ENCODE data around the gene C1orf94.

DNA sequence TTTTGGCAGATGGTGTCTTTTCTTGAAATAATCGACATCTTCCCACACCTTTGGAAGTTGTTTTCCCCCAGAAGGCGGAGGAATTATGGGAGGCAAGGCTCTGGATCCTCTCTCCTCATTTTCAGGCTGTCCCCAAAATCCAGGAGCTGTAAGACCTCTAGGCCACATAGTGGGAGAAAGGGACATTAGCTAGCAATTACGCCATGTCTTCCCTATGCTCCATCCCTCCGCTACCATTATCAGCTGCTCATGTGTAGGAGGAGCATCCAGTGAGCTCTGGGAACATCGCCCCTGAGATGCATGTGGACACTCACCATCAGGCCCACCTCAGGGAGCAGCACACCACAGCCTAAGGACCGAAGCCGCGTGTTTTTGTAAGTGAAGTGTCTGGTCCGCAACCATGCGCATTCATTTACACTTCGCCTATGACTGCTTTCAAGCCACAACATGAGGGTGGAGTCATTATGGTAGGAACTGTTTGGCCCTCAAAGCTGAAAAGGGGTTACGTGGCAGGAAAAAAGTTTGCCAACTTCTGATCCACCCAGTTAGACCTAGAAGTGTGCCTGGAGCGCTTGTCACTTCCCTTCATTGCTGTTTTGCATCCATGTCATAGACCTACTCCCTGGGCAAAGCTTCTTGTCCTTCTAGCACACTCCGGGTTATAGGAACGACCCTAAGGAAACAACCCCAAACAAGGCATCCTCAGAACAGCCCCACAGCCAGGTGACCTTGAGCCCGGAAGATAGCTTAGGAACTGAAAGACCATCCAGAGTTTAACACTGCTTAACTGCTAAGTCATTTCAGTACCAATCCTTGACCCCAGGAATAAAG is 85.5 kb downstream of the C1orf94 start:
- TF ChIP-seq POLR2A (IDR thresholded peaks at IDR 0.05) (no peak), CTCF (IDR thresholded peaks at IDR 0.05) (no peak), EP300 (IDR thresholded peaks at IDR 0.05) (no peak)

Data from ovary (tissue), 3 donors.